Neural progenitor cell (in vitro differentiated cells): Measurements from ENCODE around the gene MAB21L4.

Source experiments
- EZH2 ChIP-seq: fragments of 200-600 bp; sonication (generic); IDR thresholded peaks from 2 replicates; pipeline ENCODE4 v1.6.1; 2017; ENCODE audit warnings: antibody characterized with exemption, mild to moderate bottlenecking, moderate library complexity
- TF ChIP-seq, protein P1 (sequence below): fragments of 200-600 bp; sonication (generic); IDR thresholded peaks from 2 replicates; pipeline ENCODE4 v1.5.1; 2017; ENCODE audit warnings: antibody characterized with exemption, mild to moderate bottlenecking

DNA sequence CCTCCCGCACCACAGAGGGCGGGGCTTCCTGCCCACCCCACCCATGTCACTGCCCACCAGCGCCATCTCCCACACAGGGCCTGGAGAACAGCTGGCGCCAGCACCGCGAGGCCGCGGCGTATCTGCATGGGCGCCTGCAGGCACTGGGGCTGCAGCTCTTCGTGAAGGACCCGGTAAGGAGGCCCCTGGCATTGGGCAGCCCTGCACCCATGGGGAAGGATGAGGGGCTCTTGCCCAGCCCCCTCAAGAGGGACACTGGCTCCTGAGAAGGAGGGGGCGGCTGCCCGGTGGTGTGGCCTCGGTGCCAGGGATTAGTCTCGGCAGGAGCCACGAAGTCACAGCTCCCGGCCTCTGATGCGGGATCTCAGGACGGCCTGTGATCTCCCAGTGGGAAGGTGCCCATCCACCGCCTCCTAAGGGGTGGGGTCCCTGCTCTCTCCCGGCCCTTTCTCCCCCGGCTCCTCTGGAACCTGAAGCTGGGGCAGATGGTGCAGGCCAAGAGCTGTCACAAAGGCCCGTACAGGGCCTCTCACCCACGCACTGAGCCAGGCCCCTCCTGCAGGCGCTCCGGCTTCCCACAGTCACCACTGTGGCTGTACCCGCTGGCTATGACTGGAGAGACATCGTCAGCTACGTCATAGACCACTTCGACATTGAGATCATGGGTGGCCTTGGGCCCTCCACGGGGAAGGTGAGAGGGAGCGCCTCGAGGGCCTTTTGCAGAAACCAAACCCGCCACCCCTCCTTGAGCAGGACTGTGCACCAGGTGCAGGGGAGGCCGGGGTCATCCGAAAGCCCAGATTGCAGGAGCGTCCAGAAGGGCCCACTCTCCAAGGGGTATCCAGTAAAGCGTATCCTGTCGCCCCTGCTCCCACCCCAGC, 18.3 kb downstream of the MAB21L4 start:
- TF ChIP-seq, protein P1, sequence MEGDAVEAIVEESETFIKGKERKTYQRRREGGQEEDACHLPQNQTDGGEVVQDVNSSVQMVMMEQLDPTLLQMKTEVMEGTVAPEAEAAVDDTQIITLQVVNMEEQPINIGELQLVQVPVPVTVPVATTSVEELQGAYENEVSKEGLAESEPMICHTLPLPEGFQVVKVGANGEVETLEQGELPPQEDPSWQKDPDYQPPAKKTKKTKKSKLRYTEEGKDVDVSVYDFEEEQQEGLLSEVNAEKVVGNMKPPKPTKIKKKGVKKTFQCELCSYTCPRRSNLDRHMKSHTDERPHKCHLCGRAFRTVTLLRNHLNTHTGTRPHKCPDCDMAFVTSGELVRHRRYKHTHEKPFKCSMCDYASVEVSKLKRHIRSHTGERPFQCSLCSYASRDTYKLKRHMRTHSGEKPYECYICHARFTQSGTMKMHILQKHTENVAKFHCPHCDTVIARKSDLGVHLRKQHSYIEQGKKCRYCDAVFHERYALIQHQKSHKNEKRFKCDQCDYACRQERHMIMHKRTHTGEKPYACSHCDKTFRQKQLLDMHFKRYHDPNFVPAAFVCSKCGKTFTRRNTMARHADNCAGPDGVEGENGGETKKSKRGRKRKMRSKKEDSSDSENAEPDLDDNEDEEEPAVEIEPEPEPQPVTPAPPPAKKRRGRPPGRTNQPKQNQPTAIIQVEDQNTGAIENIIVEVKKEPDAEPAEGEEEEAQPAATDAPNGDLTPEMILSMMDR: no peak
- TF ChIP-seq EZH2: no peak
